HG03108 (cell line): Measurements from ENCODE around the gene NPY1R.

Experiments
- ATAC-seq: cut with Tn5 transposase; IDR thresholded peaks from one replicate; pipeline ENCODE4 v1.9.1; 2021; ENCODE audit warnings: moderate library complexity; ENCODE audit not compliant: unreplicated experiment

NPY1R gene

DNA sequence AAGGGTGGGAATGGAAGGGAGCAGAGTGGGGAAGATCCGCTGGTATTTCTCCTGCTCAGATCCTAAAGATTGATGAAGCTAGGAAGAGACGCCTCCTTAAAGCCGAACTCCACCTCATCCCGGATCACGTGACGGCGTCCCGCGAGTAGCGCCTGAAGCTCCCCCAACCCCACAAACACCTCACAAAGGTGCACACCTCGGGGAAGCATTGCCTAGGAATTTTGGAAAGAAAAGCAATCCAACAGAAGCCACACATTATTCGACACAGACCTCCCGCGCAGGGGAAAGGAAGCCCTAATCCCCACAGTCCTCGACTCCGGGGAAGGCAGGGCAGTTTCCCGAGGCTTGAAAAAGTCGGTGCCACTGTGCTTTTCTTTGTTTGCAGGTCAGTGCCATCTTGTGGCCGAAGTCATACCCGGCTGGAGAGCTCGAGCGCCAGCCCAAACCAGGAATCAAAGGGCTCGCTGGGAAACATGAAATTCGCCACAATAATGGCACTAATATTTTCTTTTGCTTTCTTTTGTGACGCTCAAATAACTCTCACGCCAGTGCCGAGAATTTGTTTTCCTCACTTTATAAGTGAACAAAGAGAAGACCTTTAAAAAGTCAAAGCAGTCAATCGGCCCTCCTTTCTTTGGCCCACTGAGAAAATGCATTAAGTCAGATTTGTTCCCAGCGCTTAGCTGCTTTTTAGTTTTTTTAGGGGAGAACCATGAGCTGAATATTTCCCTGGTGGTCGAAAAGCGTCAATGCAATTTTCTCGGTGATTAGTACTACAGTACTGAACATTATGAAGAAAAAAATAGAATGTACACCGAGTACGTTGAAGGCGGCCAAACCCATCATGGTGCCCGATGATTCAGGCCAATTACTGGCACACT is at the start of gene NPY1R:
NPY1R (minus strand) TSS at position 71 of the 881 bp plus-strand sequence. CDS start 6,042 bp downstream, outside the sequence.
- no peak for ATAC-seq

DNA sequence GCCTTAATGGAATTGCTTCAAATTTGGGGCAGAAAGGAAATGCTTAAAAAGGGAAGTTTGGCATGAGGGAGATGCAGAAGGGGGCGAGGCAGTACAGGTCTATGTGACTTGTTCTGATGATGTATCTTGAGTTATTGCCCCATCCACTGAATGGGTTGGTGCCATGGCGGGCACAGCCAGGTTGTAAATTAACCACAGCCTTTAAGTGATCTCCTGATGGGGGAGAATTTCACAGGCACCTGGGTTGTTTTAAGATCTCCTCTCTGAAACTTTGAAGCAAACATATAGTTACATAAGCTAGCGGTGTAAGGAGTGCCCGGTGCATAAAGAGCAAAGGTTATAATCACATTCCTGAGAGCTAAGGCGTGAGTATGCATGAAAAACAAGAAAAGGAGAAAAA is 48.3 kb upstream of the NPY1R start:
- no peak for ATAC-seq

DNA sequence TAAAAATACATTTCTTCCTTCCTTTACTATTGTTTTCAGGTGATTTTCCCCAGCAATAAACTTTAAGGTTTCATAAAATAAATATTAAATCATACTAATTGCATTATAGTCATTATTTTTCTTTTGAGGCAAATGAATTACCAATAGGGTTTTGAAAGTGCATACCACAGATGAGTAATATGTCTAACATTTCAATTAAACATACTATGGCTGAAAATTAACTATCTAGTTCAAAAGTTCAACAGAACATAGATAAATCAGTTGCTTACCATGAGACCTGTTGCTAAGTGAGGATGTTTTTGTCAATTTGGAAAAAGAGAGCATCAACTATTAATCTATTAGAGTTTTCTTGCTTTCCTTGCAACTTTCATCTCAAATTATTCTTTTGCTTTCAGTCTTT is 46.3 kb upstream of the NPY1R start:
- no peak for ATAC-seq

DNA sequence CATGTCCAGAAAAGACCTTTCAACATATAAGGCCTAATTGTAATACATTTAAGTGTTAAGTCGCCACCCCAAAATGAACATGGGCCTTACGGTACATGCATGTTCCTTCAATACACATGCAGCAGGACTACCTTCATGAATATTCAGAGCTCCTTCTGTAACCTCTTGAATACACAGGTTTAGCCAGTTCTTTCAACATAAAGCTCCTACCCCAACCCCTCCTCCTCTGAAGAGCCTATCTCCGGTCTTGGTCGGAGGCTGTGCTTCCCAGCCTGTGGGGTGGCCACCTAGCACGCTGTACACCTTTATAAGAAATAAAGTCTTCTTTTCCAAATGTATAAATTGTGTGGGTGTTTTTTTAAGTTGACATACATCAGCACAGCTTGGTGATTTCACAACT is 39.6 kb upstream of the NPY1R start:
- ATAC-seq = no peak

DNA sequence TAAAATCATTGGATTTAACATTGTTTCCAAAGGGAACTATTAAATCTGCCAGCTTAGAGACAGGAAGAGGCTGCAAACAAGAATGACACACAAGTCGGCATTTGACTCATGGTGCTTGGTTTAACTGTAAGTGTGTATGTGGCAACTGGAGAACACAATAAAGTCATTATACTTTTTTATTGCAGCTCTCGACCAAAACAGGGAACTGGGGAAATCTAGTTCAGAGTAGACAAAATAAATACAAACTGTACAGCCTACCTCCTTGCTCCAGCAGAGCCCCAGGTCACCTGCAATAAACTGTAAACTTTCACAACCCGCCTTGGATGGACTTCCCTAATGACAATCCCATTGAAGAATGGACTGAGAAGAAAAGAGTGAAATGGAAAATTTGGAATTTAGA is 35.3 kb upstream of the NPY1R start:
- no peak for ATAC-seq

DNA sequence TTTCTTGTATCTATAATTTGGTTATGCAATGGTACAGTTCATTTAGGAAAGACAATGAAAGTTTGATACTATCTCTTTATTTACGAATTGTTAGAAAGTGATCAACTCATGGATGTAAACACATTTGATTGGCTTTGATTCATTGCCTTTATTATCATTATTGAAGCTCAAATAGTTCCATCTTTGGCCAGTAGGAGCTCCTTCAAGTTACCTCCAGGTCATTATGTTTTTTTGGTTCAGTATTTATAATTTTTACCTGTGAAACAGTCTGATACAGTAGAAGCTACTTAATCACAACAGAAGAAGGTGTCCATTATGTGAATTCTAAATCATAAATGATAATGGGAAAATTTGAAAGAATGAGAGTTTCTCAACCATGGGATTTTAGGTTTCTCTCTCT is 23.7 kb upstream of the NPY1R start:
- ATAC-seq = no peak

DNA sequence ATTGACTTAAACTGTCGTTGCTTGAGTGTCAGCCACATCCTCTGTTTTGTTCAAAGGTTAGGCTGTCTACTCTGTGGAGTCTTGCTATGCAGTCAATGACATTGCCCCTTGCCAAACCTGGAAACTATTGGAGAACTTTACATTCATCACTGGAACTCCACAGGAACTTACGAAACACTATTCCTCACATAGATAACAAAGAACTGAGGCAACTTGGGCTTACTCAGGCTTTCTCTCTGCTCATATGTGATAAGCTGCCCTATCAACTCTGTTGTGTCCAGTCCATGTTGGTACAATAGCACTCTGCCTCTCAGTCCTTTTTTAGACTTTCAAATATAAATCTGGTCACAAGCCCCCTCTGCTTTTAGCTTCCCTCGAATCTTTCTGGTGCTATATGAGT is 20.7 kb upstream of the NPY1R start:
- no peak for ATAC-seq

DNA sequence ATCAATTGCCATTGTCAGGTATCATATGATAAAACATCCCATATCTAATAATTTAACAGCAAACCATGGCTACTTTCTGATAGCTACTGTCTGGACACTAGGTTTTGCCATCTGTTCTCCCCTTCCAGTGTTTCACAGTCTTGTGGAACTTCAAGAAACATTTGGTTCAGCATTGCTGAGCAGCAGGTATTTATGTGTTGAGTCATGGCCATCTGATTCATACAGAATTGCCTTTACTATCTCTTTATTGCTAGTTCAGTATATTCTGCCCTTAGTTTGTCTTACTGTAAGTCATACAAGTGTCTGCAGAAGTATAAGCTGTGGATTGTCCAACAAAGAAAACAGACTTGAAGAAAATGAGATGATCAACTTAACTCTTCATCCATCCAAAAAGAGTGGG is 18.3 kb upstream of the NPY1R start:
- no peak for ATAC-seq

DNA sequence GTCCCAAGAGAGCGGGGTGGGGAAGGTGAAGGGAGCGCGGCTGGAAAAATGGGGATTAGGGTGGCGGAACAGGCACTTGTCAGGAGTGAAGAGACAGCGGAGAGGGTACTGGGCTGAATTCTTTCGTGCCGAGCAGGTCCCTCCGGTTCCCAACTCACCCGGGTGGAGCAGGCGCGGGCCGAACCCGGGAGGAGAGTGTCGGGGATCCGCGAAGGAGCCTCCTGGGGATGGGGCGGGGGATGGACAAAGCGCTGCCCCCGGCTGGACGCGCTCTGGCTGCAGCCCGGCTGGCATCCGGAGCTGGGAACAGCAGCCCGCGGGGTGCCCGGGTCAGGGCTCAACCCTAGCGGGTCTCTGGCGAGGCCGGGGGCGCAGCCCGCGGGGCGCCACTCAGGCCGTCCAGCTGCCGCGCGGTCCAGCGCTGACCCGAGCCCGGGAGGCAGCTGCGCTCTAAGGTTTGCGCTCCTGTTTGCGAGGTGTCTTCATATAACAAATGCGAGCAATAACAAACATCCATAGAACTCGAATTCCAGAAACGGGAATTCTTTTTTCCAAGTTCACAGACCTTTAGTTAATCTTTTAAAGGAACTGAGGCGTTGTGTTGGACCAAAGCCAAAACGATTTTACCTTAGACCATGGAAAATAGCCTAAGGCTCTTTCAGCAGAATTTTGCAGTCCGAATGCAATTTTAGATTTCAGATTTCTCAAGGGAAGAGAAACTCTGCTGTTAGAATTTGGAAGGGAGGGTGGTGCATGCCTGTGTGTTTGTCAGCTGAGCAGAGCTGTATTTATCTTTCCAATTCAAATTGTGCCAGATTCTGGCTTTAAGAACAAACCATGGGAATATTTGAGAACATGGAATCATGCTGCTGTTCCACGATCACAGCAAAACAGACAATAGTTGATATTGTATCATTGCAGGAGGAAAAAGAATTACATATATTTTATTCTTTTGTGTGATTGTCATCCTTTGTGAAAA is 12.0 kb upstream of the NPY1R start:
- ATAC-seq = no peak

DNA sequence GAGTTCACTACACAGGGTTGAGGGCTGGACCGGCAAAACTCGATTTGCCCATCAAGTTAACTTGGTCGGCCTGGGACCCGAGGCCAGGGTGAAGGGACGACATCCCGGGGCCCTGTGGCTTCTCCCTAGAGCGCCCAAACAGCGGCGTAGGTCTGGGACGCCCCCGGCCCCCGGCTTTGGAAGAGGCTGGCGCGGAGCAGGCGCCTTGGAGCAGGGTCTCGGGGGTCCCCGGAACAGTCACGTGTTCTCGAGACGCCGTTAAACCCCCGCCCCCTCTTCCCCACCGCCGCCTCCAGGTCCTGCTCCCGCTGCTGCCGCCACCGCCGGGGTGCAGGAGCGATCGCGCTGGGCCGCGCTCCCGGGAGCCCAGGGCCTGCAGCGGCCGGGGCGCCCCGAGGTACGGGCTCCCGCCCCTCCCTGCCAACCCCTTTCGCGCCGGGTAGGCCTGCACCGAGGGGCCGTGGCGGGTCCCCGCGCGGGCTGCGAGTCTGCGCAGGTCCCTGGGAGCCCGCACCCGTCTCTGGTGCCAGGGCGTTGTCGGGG is 11.3 kb upstream of the NPY1R start, which contains the start of gene NPY5R:
NPY5R (plus strand) TSS at position 289 of the 543 bp plus-strand sequence. CDS start 6,382 bp downstream, outside the sequence.
- ATAC-seq = no peak

DNA sequence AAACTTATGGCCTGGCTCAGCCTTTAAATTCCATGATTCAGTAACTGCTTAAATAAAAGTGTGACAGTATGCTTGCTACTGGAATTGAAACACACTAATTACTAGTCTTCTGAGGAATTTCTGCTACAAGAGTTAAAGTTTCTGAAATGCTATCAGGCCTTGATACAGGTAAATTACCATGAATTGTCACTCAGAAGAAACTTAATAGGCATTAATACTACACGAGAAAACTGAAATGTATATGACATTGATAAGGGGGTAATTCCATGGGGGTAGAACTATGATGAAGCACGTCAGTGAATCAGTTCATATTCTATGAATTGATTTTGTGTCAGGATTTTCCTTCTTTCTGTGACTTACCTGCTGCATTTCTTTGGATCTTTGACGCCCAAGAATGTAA is 3.0 kb upstream of the NPY1R start:
- no peak for ATAC-seq

DNA sequence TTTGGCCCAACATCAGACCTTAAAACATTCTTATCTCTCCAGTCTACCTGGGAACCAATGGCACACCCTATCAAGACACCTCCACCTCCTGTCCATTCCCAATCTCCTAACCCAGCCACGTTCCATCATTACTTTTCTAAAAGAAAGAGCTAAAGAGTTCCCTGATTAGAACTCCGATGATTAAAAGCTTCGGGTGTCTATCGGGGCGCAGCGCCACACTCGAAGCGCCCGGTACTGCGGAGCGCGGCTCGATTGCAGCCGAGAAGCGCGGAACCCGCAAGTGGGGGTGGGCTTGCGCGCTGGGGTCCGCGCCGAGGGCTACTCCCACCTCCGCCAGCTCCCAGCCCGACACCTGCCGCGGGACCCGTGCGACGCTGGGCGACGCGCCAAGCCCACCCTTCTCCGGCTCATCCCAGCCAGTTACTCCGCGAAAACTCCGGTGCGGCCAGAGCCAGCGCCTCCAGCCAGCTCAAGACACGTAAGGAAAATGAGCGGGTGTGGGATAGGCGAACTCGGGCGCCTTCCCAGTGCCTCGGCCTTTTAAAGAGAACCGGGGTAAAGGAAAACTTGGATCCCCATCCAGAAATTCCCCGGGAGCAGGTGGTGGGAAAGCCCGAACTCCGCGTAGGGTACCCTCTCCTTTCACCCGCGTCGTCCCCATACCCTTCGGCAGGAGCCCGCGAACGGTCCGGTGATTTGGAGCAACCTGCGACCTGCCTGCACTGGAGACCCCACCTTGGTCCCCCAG is 593 bp downstream of the NPY1R start:
- ATAC-seq = no peak

DNA sequence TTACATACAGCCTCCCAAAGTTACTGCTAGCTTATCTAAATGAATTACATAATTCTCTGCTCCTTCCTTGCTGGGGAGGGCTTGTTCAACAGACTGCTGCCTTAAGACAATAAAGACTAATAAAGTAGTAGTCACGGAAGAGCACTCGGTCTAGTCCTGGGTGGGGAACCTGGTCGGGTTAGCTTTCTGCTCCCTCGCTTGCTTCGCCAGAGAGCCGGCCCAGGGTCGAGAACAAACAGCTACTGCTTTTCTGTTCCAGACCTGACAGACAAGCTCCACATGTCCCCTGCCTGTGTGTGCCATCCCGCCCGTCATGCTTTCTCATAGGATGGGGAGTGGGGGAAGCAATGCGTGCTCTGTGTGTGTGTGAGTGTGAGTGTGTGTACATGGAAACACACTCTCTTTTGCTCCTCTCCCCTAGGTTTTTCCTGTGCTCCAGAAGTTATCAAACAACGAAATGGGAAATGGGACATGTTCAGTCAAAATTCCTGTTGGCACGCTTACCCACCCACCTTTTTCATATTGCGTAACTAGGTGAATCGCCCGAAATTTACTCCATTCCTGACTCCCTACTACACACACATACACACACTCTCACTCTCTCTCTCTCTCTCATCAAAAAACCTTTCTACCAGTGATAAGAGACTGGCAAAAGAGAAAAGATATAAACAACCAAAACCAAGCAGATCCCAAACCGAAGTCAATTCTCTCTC is 1.3 kb downstream of the NPY1R start:
- ATAC-seq = no peak

DNA sequence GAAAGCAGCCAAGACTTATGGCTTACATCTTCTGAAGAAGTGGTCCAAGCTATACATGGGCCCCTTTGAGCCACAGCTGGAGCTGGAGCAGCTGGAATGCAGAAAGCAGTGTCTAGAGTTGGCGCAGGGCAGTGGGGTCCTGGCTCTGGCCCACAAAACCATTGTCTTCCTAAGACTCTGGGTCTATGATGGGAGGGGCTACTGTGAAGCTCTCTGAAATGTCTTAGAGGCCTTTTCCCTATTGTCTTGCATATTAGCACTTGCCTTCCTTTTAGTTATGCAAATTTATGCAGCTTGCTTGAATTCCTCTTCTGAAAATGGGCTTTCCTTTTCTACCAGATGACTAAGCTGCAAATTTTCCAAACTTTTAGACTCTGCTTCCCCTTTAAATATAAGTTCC is 15.3 kb downstream of the NPY1R start:
- no peak for ATAC-seq

DNA sequence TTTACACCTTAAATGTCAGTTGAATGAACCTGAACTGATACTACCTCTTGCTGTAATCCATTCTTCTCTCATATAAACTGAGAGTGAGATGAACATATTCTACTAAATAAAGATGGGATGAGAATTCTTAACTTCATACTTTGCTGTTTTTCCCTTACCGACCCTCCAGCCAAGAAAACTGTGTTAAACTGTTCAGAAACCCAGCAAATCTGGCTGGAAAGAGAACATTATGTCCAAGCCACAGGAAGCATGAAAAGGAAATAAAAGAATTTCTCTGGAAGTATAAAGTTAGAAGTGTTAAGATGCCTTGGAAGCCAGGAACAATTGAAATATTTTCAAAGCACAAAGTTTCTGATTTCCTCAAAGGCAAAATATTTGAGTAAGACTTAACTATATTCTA is 22.9 kb downstream of the NPY1R start:
- ATAC-seq = no peak

DNA sequence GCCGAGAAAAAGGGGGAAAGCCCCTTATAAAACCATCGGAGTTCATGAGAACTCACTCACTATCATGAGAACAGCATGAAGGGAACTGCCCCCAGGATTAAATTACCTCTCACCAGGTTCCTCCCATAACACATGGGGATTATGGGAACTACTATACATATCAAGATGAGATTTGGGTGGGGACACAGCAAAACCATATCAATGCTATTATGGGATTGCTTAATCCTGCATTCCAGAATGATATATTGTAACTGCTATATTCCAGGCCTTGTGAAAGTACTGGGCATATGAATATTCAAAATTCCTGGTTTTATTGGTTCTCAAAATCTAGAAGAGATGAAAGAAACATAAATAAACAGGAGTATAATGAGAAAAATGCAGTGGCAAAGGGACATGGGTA is 29.3 kb downstream of the NPY1R start:
- no peak for ATAC-seq

DNA sequence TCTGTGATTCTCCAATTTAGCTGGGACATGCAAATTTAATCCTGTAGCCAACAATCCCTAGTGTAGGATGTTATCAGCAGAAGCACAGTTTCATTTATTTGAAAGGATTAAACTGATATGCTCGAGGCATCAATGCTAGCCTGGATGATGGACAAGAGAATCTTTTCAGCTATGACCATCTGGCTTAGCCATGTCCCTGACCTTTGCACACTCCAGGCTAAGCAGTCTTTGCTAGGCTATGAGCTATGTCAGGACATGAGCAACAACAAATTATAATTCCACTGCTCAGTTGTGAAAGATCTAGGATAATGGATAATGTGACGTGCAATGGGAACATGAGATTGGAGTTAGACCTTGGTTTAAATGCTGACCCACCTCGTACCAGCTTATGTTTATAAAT is 32.0 kb downstream of the NPY1R start:
- no peak for ATAC-seq

DNA sequence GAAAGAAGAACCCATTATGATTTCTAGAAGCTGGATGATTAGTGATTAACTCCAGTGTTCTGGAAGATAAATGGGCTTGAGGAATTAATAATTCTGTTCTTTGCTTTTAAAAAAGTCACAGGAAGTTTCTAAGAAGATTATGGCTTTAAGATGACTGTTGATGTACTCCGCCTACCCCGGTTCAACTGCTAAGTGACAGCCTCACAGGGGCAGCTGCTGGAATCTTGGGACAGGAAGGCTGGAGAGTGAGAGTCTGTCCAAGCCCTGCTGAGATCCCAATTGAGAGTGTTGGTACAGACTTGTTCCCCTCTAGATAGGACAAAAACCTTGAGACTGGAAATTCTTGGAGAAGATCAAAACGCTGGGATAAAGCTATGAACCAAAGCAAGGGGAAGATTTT is 37.3 kb downstream of the NPY1R start:
- no peak for ATAC-seq

DNA sequence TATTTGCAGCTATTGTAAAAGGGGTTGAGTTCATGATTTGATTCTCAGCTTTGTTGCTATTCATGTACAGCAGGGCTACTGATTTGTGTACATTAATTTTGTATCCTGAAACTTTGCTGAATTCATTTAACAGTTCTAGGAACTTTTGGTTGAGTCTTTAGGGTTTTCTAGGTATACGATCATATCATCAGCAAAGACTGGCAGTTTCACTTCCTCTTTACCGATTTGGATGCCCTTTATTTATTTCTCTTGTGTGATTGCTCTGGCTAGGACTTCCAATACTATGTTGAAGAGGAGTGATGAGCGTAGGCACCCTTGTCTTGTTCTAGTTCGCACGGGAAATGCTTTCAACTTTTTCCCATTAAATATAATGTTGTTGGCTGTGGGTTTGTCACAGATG is 48.1 kb downstream of the NPY1R start:
- ATAC-seq = no peak
